HG02588 (cell line): Measurements from ENCODE around the gene PMS1.
"Not testable (repeated sequence)": the region's sequence is repeated elsewhere in the genome, so short reads cannot be mapped to it uniquely, and the experiment has no call there.

Experiments
- ATAC-seq: cut with Tn5 transposase; IDR thresholded peaks from one replicate; pipeline ENCODE4 v1.9.1; 2021; ENCODE audit warnings: mild to moderate bottlenecking, moderate library complexity; ENCODE audit not compliant: unreplicated experiment

PMS1 gene

GRCh38 chr2:189803431-189803830, 19.2 kb downstream of the PMS1 start:
- ATAC-seq, result no peak

GRCh38 chr2:189818249-189819038, 34.2 kb downstream of the PMS1 start:
- no peak for ATAC-seq

- ATAC-seq, result no peak
These were observed 35.1 kb downstream of the PMS1 start for GRCh38 chr2:189819297-189819704.

- no peak for ATAC-seq
These were observed 37.9 kb downstream of the PMS1 start for GRCh38 chr2:189821953-189822748.

GRCh38 chr2:189824694-189825396, 40.6 kb downstream of the PMS1 start:
- no peak for ATAC-seq

GRCh38 chr2:189826039-189826438, 41.8 kb downstream of the PMS1 start:
- no peak for ATAC-seq

- ATAC-seq, result no peak
These were observed 45.0 kb downstream of the PMS1 start for GRCh38 chr2:189829102-189829833.

GRCh38 chr2:189830510-189830909, 46.3 kb downstream of the PMS1 start:
- ATAC-seq, result no peak

GRCh38 chr2:189834059-189834458, 49.8 kb downstream of the PMS1 start:
- no peak for ATAC-seq

GRCh38 chr2:189834642-189835041, 50.4 kb downstream of the PMS1 start:
- not testable (repeated sequence) for ATAC-seq

GRCh38 chr2:189835855-189836558, 51.8 kb downstream of the PMS1 start:
- no peak for ATAC-seq

GRCh38 chr2:189836644-189837043, 52.4 kb downstream of the PMS1 start:
- ATAC-seq, result no peak

GRCh38 chr2:189837326-189837725, 53.1 kb downstream of the PMS1 start:
- ATAC-seq, result no peak

GRCh38 chr2:189841019-189841418, 56.8 kb downstream of the PMS1 start:
- no peak for ATAC-seq

GRCh38 chr2:189848276-189848675, 64.0 kb downstream of the PMS1 start:
- ATAC-seq, result no peak

- no peak for ATAC-seq
These were observed 65.3 kb downstream of the PMS1 start for GRCh38 chr2:189849550-189849949.

GRCh38 chr2:189851174-189851826, 67.0 kb downstream of the PMS1 start:
- no peak for ATAC-seq

- no peak for ATAC-seq
These were observed 69.9 kb downstream of the PMS1 start for GRCh38 chr2:189854187-189854586.

- no peak for ATAC-seq
These were observed 70.7 kb downstream of the PMS1 start for GRCh38 chr2:189854940-189855339.

- ATAC-seq, result no peak
These were observed 74.0 kb downstream of the PMS1 start for GRCh38 chr2:189858291-189858690.
